22Rv1 (cell line): ENCODE measurements around the gene SPHK2.

Experiments
- CTCF ChIP-seq: fragments of 450-650 bp; IDR thresholded peaks from 2 replicates; pipeline ENCODE4 v1.5.1; 2017; ENCODE audit warnings: mild to moderate bottlenecking
- ZFX ChIP-seq: fragments of 450-650 bp; IDR thresholded peaks from 2 replicates; pipeline ENCODE4 v1.6.1; 2017; ENCODE audit warnings: antibody characterized with exemption, borderline replicate concordance

- TF ChIP-seq CTCF (no peak), ZFX (no peak)
Observed at GRCh38 chr19:48617146-48617937, 2.0 kb upstream of the SPHK2 start.
